ENCODE measurements around the gene RPL35. TPM values are rescaled to one million over a fixed set of nuclear protein-coding genes. Genes with fewer than 3 reads are reported as not detected.

Gene RPL35
- total and polyA plus RNA-seq, 10 of the 15 experiments (the other 5 are each of a cell fraction or from before 2014, with no cell fraction given), result 2,572 to 6,300 (median 3,864) TPM

DNA sequence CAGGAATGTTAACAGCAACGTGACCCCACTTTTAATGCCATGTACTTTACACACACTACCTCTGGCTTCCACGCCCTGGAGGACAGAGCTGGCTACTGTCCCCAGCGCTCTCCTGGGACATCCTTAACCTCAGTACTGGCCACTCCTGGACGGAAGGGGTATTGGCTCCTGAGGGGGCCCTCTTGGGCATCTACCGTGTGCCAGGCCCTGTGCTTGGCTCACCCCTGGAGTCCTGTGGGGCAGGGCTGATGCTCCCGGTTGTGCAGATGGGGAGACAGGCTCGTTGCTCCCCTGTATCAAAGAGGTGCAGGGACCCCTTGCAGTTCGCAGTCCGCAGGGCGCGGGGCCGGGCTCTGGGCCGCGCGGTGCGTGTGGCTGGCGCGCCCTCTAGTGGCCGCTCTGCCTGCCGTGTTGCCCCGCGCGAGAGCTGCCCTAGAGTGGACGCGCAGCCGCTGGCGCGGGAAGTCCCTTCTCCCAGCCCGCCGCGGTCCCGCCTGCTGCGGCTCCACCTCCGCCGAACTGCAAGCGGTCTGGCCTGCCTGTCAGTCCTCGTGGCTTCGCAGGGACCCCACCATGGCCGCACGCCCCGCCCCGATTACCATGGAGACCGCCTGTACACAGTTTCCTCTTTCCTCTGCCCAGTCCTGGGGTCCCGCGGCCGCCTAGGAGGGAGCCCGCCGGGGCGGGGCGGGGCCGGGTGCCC lies 8.8 kb downstream of the RPL35 start, which contains the start of gene WDR38 (continued):
- TF ChIP-seq, protein P1, sequence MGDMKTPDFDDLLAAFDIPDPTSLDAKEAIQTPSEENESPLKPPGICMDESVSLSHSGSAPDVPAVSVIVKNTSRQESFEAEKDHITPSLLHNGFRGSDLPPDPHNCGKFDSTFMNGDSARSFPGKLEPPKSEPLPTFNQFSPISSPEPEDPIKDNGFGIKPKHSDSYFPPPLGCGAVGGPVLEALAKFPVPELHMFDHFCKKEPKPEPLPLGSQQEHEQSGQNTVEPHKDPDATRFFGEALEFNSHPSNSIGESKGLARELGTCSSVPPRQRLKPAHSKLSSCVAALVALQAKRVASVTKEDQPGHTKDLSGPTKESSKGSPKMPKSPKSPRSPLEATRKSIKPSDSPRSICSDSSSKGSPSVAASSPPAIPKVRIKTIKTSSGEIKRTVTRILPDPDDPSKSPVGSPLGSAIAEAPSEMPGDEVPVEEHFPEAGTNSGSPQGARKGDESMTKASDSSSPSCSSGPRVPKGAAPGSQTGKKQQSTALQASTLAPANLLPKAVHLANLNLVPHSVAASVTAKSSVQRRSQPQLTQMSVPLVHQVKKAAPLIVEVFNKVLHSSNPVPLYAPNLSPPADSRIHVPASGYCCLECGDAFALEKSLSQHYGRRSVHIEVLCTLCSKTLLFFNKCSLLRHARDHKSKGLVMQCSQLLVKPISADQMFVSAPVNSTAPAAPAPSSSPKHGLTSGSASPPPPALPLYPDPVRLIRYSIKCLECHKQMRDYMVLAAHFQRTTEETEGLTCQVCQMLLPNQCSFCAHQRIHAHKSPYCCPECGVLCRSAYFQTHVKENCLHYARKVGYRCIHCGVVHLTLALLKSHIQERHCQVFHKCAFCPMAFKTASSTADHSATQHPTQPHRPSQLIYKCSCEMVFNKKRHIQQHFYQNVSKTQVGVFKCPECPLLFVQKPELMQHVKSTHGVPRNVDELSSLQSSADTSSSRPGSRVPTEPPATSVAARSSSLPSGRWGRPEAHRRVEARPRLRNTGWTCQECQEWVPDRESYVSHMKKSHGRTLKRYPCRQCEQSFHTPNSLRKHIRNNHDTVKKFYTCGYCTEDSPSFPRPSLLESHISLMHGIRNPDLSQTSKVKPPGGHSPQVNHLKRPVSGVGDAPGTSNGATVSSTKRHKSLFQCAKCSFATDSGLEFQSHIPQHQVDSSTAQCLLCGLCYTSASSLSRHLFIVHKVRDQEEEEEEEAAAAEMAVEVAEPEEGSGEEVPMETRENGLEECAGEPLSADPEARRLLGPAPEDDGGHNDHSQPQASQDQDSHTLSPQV (IDR thresholded peaks at IDR 0.05), result peak; percentile 82; the same call in 1 of the 2 replicates
- TF ChIP-seq ZNF622 (IDR thresholded peaks at IDR 0.05) (no peak), SMAD5 (IDR thresholded peaks at IDR 0.05; ENCODE audit: low read depth) (no peak), SUZ12 (IDR thresholded peaks at IDR 0.05; ENCODE audit: unreplicated experiment) (no peak), BACH1 (IDR thresholded peaks at IDR 0.05; ENCODE audit: borderline replicate concordance) (peak; percentile 81), NKRF (conservative IDR thresholded peaks at IDR 0.05) (peak; percentile 62), RELA (IDR thresholded peaks at IDR 0.05; ENCODE audit: borderline replicate concordance, partially characterized antibody) (peak; percentile 79), SMC3 (IDR thresholded peaks at IDR 0.05; ENCODE audit: borderline replicate concordance, low read length) (peak; percentile 91), MYB (IDR thresholded peaks at IDR 0.05; ENCODE audit: borderline replicate concordance, low read depth, low read length) (no peak), LARP7 (IDR thresholded peaks at IDR 0.05) (peak; percentile 98), BHLHE40 (IDR thresholded peaks at IDR 0.05; ENCODE audit: borderline replicate concordance in 1 of 2, low read depth in 2 of 2, low read length in 1 of 2) (peak; percentile 59 to 66; a peak in 2 of 4 replicates), SMARCA5 (IDR thresholded peaks at IDR 0.05) (peak; percentile 99), MTA3 (IDR thresholded peaks at IDR 0.05; ENCODE audit: borderline replicate concordance, low read length) (no peak), ESRRA (IDR thresholded peaks at IDR 0.05; ENCODE audit: low read length) (peak; percentile 66; the same call in 1 of the 2 replicates), CBX5 (IDR thresholded peaks at IDR 0.05; ENCODE audit: low read depth) (no peak)
- TF ChIP-seq, protein P2, sequence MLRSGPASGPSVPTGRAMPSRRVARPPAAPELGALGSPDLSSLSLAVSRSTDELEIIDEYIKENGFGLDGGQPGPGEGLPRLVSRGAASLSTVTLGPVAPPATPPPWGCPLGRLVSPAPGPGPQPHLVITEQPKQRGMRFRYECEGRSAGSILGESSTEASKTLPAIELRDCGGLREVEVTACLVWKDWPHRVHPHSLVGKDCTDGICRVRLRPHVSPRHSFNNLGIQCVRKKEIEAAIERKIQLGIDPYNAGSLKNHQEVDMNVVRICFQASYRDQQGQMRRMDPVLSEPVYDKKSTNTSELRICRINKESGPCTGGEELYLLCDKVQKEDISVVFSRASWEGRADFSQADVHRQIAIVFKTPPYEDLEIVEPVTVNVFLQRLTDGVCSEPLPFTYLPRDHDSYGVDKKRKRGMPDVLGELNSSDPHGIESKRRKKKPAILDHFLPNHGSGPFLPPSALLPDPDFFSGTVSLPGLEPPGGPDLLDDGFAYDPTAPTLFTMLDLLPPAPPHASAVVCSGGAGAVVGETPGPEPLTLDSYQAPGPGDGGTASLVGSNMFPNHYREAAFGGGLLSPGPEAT (IDR thresholded peaks at IDR 0.05; ENCODE audit: low read depth), result 0 out of 2 replicates have a peak, but pooled peaks have one; percentile 16

Data from GM12878 (cell line).